Heart left ventricle (tissue), 16 donors: Measurements from ENCODE around the gene ENTR1. TPM values are rescaled to one million over a fixed set of nuclear protein-coding genes. Genes with fewer than 3 reads are reported as not detected.

Experiments used
- ATAC-seq, 4 donors: fragments of 200-7000 bp; cut with Tn5 transposase; one replicate each; pipeline ENCODE4 v1.9.1; 2020 to 2022; ENCODE audit warnings: moderate library complexity in 4 of 4, mild to moderate bottlenecking in 3 of 4, moderate number of reproducible peaks in 1 of 4
- DNase-seq, 5 donors: peaks; one replicate each; pipeline ENCODE4 v3.0.0-alpha.2; 2020
- H3K27ac ChIP-seq, 12 donors: fragments of 200-600 bp; sonication (generic) in 4 of 12; one replicate each; pipeline versions ENCODE4 v1.5.0 to v1.8.0; 2016 to 2022; ENCODE audit warnings: mild to moderate bottlenecking in 2 of 12
- H3K27me3 ChIP-seq, 9 donors: fragments of 200-600 bp; sonication (generic) in 2 of 9; one replicate each; pipeline versions ENCODE4 v1.5.1 to v1.8.0; 2016 to 2022; ENCODE audit warnings: mild to moderate bottlenecking in 3 of 9
- H3K36me3 ChIP-seq, 9 donors: fragments of 200-600 bp; sonication (generic) in 2 of 9; one replicate each; pipeline versions ENCODE4 v1.5.0 to v1.8.0; 2018 to 2022; ENCODE audit warnings: mild to moderate bottlenecking in 2 of 9
- H3K4me1 ChIP-seq, 12 donors: fragments of 200-600 bp; sonication (generic) in 4 of 12; one replicate each; pipeline versions ENCODE4 v1.5.0 to v1.8.0; 2016 to 2022; ENCODE audit warnings: mild to moderate bottlenecking in 3 of 12
- H3K4me3 ChIP-seq, 12 donors: fragments of 200-600 bp; sonication (generic) in 4 of 12; one replicate each; pipeline versions ENCODE4 v1.5.0 to v1.8.0; 2017 to 2022; ENCODE audit warnings: mild to moderate bottlenecking in 9 of 12, moderate library complexity in 4 of 12
- H3K9me3 ChIP-seq, 12 donors: fragments of 200-600 bp; sonication (generic) in 4 of 12; one replicate each; pipeline versions ENCODE4 v1.5.0 to v1.8.0; 2016 to 2022; ENCODE audit warnings: mild to moderate bottlenecking in 1 of 12
- POLR2A ChIP-seq, 2 donors: fragments of 450-650 bp; IDR thresholded peaks; one replicate each; pipeline ENCODE4 v1.6.1; 2017; ENCODE audit warnings: antibody characterized with exemption in 2 of 2, mild to moderate bottlenecking in 2 of 2, moderate library complexity in 2 of 2
- WGBS, 4 donors: extraction: QIAGEN DNeasy Blood & Tissue Kit in 2 of 4; methylation state at CpG; one replicate each; pipeline versions ENCODE4 v1.1.5 to v1.1.7; 2013 to 2018; 5-methylcytosine and 5-hydroxymethylcytosine counted together
- intact Hi-C, 10 donors: fragments of 100-400 bp; cut with DNase I; formaldehyde crosslinking; loops; one replicate each; pipeline versions ENCODE4 v1.11.1 to v1.14.2; 2022
- polyA plus RNA-seq, 2 donors: library from polyadenylated mRNA; stranded (reverse); fragments of 200-250 nt; gene quantifications; one replicate each; pipeline ENCODE4 v1.2.3, GENCODE V29; 2013
- total RNA-seq, 9 donors: library from RNA; depleted of rRNA in 2 of 9; stranded (reverse); fragments of >200 nt in 2 of 9; fragmentation: NEBNext Ultra II Directional in 3 of 9; extraction: Animal tissue kit (Norgen Biotek cat#: 25700) in 3 of 9; gene quantifications; one replicate each; pipeline versions ENCODE4 v1.1.0 to v1.2.4, GENCODE V29; 2016 to 2023
- TF ChIP-seq, protein P1 (sequence below), 12 donors: fragments of 200-600 bp; sonication (generic) in 4 of 12; IDR thresholded peaks; one replicate each; pipeline versions ENCODE4 v1.5.0 to v1.8.0; 2018 to 2022; ENCODE audit warnings: antibody characterized with exemption in 12 of 12, mild to moderate bottlenecking in 5 of 12
- donor health status: ischemic (EF 13 %, LVEDD 7.1; RV severe dilation, severe dysfunction).
- donor health status: healthy with polysubstance abuse.
- donor health status: DM: no; HTN: yes; CAD: no.
- donor health status: DM: no; HTN: no; CAD: no.
- donor health status: ischemic (EF 25% LVEDD 6.9; RV normal size, moderate dysfunction).
- donor health status: ischemic (EF 25% LVEDD 5.7; RV mildly dilated, moderate dysfunction).
- donor health status: healthy.
- donor health status: DM: yes; HTN: yes; CAD: no.
- donor health status: ischemic (EF 35%, LVEDD 5.7; RV mildly dilated, moderate dysfunction).
- donor health status: nonischemic (EF 11% LVEDD 7.7; RV severe dilation, severe dysfunction).
- donor health status: DM: yes; HTN: yes; CAD: no.
- donor health status: PGD.
- donor health status: ischemic (EF 29% LVEDD 5.4; RV normal size, mild dysfunction).
- donor health status: nonischemic (EF 23%, LVEDD 6.1; RV moderate dilation, normal function).

Gene ENTR1
- total and polyA plus RNA-seq, 11 donors: 11.8 to 27.7 (median 18.4) TPM

DNA sequence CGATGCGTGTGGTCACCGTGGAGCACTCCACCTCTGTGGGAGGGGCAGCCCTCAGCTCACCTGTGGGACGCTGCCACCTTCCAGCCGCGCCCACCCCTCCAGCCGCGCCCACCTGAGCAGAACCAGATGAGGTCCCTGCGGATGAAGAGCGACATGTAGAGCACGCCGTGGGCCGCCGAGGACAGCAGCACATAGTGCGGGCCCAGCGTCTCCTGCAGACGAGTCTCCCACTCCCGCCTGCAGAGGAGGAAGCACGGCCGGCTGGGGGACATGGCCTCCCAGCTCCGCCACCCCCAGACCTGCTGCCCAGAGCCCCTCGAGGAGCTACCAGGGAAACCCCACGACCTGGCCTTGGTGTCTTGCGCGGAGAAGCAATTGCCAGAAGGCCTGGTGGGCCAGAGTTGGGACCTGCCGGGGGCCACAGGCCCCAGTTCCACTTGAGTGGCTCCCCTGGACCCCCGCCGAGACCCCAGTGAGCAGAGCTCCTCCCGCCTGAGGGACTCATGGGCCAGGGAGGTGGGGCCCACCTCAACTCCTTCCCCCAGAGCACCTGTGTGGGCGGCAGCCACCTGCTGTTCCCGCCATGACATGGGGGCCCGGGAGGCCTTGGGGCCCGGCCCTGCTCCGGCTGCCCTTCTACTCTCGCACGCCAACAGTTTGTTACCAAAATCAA, 22.8 kb upstream of the ENTR1 start:
- no peak overlapping the region for H3K27ac ChIP-seq
- H3K36me3 ChIP-seq: peaks cover 0 to 67% (median 44%) of the 10 kb centered on the region in 9 donors
- intact Hi-C loops: no loop called here
- TF ChIP-seq, protein P1, sequence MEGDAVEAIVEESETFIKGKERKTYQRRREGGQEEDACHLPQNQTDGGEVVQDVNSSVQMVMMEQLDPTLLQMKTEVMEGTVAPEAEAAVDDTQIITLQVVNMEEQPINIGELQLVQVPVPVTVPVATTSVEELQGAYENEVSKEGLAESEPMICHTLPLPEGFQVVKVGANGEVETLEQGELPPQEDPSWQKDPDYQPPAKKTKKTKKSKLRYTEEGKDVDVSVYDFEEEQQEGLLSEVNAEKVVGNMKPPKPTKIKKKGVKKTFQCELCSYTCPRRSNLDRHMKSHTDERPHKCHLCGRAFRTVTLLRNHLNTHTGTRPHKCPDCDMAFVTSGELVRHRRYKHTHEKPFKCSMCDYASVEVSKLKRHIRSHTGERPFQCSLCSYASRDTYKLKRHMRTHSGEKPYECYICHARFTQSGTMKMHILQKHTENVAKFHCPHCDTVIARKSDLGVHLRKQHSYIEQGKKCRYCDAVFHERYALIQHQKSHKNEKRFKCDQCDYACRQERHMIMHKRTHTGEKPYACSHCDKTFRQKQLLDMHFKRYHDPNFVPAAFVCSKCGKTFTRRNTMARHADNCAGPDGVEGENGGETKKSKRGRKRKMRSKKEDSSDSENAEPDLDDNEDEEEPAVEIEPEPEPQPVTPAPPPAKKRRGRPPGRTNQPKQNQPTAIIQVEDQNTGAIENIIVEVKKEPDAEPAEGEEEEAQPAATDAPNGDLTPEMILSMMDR (IDR thresholded peaks at IDR 0.05): no peak
- TF ChIP-seq POLR2A (IDR thresholded peaks at IDR 0.05): no peak
- 92 to 95% (median 94%) methylated on average over 30 to 36 of the region's 36 CpGs for WGBS, 4 donors
- H3K9me3 ChIP-seq: no peaks in the 10 kb centered on the region
- H3K4me1 ChIP-seq: peaks cover 5 to 25% (median 19%) of the 10 kb centered on the region in 12 donors
- no peak overlapping the region for H3K4me3 ChIP-seq
- ATAC-seq (no peak), DNase-seq (no peak)
- H3K27me3 ChIP-seq: no peaks in the 10 kb centered on the region

DNA sequence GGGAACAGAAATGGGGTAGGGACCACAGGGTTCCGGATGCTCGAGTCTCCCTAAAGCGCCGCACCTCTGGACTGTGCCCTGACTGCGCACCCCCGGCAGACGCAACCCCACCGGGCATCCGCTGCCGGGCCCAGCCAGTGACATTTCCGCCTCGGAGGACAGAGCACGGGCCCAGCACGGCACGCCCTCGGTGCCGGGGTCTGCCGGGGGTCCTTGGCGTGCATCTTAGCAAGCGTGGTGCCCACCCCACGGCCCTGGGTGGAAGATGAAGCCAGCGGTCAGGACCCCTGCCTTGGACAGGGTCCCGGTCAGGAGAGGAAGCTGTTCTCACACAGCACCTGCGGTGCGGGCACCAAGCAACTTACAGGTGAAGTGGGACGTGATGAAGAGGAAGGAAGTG, 22.2 kb upstream of the ENTR1 start:
- no peaks in the 10 kb centered on the region for H3K9me3 ChIP-seq
- WGBS, 4 donors: 91 to 95% (median 95%) methylated on average over 12 to 26 of the region's 26 CpGs
- H3K27me3 ChIP-seq: no peaks in the 10 kb centered on the region
- intact Hi-C loops: no loop called here
- H3K4me1 ChIP-seq: peaks cover 0 to 19% (median 14%) of the 10 kb centered on the region in 12 donors
- ATAC-seq (no peak), DNase-seq (no peak)
- TF ChIP-seq, protein P1 (IDR thresholded peaks at IDR 0.05): no peak
- no peak for TF ChIP-seq POLR2A (IDR thresholded peaks at IDR 0.05)
- peaks cover 0 to 70% (median 47%) of the 10 kb centered on the region in 9 donors for H3K36me3 ChIP-seq
- H3K4me3 ChIP-seq: no peak overlapping the region
- no peak overlapping the region for H3K27ac ChIP-seq

DNA sequence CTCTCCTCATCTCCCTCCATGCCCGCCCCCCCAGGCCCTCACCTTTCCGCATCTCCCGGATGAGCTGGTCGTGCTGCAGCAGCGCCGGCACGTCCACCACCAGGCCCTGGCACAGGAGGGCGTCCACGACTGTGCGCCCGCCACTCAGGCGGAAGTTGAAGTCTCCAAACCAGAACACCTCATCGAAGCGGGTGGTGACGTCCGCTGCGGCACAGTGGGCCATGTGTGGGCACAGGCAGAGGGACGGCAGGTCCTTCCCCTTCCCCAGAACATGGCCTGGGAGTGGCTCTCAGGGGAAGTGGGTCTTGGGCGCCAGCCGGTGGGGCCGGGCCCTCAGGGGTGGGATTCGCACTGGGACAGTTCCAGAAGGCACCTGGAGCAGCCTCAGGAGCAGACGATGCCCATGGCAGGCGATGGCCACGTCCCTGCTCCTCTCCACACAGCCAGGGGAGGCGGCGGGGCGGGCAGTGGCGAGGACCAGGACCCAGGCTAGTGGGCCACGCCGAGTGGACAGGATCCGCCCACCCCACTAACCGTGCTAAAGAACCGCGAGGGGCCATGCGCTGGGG, 21.5 kb upstream of the ENTR1 start:
- H3K9me3 ChIP-seq: no peaks in the 10 kb centered on the region
- no peak for DNase-seq
- intact Hi-C loops: no loop called here
- no peaks in the 10 kb centered on the region for H3K27me3 ChIP-seq
- TF ChIP-seq, protein P1 (IDR thresholded peaks at IDR 0.05): no peak
- TF ChIP-seq POLR2A (IDR thresholded peaks at IDR 0.05): no peak
- no peak for ATAC-seq
- H3K4me3 ChIP-seq: no peak overlapping the region
- H3K27ac ChIP-seq: no peak overlapping the region
- 91 to 98% (median 93%) methylated on average over 20 to 36 of the region's 36 CpGs for WGBS, 4 donors
- H3K36me3 ChIP-seq: peaks cover 0 to 72% (median 51%) of the 10 kb centered on the region in 9 donors
- H3K4me1 ChIP-seq: peaks cover 0 to 11% (median 6%) of the 10 kb centered on the region in 12 donors

DNA sequence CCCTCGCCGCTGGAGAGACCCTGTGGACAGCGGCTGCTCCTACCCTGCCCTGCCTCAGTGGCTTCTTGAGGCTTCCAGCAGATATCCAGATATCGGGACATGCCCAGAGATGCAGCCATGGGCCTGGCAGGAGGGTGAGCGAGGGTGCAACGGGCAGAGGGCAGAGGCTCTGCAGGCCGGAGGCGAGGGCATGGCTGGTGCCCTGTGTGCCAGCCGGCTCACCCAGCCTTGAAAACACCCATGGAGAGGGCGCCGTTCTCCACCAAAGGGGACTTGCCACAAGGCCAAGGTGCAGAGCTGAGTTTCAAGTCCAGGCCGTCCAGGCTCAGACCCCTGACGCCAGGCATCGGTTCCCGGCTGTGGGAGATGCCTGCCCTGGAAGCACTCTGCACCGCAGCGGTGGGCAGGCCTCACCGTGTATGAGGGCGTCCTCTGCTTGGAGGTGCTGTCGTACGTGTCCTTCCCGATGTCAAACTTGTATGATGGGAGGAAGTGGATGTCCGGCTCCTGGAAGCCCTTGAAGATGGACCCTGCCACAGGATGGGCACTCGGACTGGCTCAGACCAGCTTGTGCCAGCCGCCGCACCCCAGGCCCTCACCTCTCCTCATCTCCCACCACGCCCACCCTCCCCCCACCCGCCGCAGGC, 20.3 kb upstream of the ENTR1 start:
- no peak for ATAC-seq

More for the DNA sequence above, 20.3 kb upstream of the ENTR1 start:
- intact Hi-C loops: no loop called here
- peak overlapping the region in 2 of 12 donors; percentile 53 to 76 for H3K27ac ChIP-seq
- TF ChIP-seq, protein P1 (IDR thresholded peaks at IDR 0.05): no peak
- no peak for TF ChIP-seq POLR2A (IDR thresholded peaks at IDR 0.05)
- H3K4me1 ChIP-seq: no peaks in the 10 kb centered on the region
- no peak for DNase-seq
- no peaks in the 10 kb centered on the region for H3K9me3 ChIP-seq
- no peaks in the 10 kb centered on the region for H3K27me3 ChIP-seq
- WGBS, 4 donors: 91 to 93% (median 92%) methylated on average over 15 to 29 of the region's 29 CpGs
- H3K36me3 ChIP-seq: peaks cover 0 to 72% (median 50%) of the 10 kb centered on the region in 9 donors
- no peak overlapping the region for H3K4me3 ChIP-seq
